Kidney epithelial cell (primary cell): ENCODE data around the gene STK11IP. TPM values are rescaled to one million over a fixed set of nuclear protein-coding genes. Genes with fewer than 3 reads are reported as not detected.
A peak's percentile ranks its signal among the peaks of the same experiment; 100 is the strongest.

ENCODE experiments used
- DNase-seq: peaks from one replicate; pipeline ENCODE4 v3.0.0-alpha.2; 2010; ENCODE audit warnings: low read depth
- H3K27me3 ChIP-seq: 2 replicates; pipeline ENCODE4 v1.6.0; 2011; ENCODE audit warnings: low read length; ENCODE audit not compliant: control insufficient read depth, insufficient read depth
- H3K36me3 ChIP-seq: 2 replicates; pipeline ENCODE4 v1.5.1; 2011; ENCODE audit warnings: low read length; ENCODE audit not compliant: control insufficient read depth, insufficient read depth
- H3K4me3 ChIP-seq: 2 replicates; pipeline ENCODE4 v1.5.1; 2011; ENCODE audit warnings: low read depth, mild to moderate bottlenecking, control low read depth, low read length
- total RNA-seq: library from RNA; depleted of rRNA; stranded (reverse); fragments of >200 nt; gene quantifications from 2 replicates; pipeline ENCODE4 v1.2.3, GENCODE V29; 2015
- TF ChIP-seq, protein P1 (sequence below): IDR thresholded peaks from 2 replicates; pipeline ENCODE4 v1.5.1; 2011; ENCODE audit warnings: mild to moderate bottlenecking, moderate library complexity, low read length, control low read depth, inconsistent platforms; ENCODE audit not compliant: insufficient read depth, poor library complexity, severe bottlenecking

The STK11IP gene
- total RNA-seq, 1 donor from 2014 or later: 22.2 TPM

DNA sequence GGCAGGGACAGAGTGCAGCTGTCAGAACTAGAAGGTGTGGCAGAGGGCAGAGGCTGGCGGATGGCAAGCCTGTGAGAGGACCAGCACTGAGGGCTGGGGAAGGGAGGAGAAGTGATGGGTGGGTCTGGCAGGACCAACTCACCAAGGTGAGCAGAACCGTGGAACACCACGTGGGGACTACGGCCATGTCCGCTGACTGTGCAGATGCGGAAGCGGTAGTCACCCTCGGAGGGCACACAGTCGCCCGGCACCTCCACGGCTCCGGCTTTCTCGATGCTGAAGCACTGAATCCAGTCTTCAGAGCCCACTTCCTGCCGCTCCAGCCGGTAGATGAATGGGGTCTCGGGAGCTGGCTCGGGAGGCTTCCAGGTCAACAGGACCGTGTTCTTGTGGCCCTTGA lies 30.5 kb upstream of the STK11IP start:
- no peak for DNase-seq
- TF ChIP-seq, protein P1, sequence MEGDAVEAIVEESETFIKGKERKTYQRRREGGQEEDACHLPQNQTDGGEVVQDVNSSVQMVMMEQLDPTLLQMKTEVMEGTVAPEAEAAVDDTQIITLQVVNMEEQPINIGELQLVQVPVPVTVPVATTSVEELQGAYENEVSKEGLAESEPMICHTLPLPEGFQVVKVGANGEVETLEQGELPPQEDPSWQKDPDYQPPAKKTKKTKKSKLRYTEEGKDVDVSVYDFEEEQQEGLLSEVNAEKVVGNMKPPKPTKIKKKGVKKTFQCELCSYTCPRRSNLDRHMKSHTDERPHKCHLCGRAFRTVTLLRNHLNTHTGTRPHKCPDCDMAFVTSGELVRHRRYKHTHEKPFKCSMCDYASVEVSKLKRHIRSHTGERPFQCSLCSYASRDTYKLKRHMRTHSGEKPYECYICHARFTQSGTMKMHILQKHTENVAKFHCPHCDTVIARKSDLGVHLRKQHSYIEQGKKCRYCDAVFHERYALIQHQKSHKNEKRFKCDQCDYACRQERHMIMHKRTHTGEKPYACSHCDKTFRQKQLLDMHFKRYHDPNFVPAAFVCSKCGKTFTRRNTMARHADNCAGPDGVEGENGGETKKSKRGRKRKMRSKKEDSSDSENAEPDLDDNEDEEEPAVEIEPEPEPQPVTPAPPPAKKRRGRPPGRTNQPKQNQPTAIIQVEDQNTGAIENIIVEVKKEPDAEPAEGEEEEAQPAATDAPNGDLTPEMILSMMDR: no peak
- H3K27me3 ChIP-seq: peaks cover 7% of the 10 kb centered on the region
- H3K36me3 ChIP-seq: peaks cover 1% of the 10 kb centered on the region
- H3K4me3 ChIP-seq: no peak overlapping the region

- DNase-seq: no peak
- TF ChIP-seq, protein P1: no peak
- Histone ChIP-seq H3K36me3 (peaks cover 1% of the 10 kb centered on the region), H3K27me3 (peaks cover 2% of the 10 kb centered on the region), H3K4me3 (no peak overlapping the region)
These were observed 29.8 kb upstream of the STK11IP start for GRCh38 chr2:219567791-219568361.

DNA sequence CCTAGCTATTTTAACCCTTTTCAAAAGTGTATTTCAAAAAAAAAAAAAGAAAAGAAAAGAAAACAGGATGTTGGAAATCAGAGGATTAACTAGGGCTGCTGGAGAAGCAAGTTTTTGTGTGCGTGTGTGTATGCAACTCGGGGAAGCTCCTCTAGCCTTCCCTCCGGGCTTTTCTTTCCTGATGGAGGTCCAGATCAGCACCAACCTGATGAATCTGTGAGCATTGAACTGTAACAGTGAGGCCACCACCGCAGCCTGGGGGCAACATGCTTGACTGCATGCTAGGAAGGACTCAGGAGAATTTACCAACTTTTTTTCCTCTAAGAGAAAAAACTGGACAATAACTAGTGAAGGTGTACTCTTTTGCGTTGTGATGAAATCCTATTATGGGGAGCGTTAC lies 28.6 kb upstream of the STK11IP start:
- DNase-seq: no peak
- H3K36me3 ChIP-seq: peaks cover 1% of the 10 kb centered on the region
- TF ChIP-seq, protein P1: no peak
- no peak overlapping the region for H3K4me3 ChIP-seq
- H3K27me3 ChIP-seq: no peaks in the 10 kb centered on the region

DNA sequence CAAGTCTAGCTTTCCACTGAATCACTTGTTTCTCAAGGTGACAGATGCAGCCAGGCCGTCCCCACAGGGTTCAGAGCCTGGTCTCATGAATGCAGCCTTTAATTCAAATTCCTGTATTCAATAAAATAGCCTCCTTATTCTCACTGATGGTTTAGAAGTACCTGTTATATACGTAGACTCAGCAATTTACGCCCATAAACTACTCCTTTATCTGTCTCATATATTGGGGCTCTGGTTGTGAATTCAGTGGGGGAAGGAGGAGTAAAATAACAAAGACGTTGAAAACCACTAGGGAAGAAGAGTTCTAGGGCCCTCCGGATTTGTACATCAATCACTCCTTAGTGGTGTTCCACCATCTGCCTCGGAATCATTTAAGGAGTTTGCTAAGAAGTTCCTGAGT lies 28.0 kb upstream of the STK11IP start:
- Histone ChIP-seq H3K36me3 (peaks cover 1% of the 10 kb centered on the region), H3K4me3 (peak overlapping the region; percentile 73), H3K27me3 (no peaks in the 10 kb centered on the region)
- no peak for DNase-seq
- TF ChIP-seq, protein P1: no peak

DNA sequence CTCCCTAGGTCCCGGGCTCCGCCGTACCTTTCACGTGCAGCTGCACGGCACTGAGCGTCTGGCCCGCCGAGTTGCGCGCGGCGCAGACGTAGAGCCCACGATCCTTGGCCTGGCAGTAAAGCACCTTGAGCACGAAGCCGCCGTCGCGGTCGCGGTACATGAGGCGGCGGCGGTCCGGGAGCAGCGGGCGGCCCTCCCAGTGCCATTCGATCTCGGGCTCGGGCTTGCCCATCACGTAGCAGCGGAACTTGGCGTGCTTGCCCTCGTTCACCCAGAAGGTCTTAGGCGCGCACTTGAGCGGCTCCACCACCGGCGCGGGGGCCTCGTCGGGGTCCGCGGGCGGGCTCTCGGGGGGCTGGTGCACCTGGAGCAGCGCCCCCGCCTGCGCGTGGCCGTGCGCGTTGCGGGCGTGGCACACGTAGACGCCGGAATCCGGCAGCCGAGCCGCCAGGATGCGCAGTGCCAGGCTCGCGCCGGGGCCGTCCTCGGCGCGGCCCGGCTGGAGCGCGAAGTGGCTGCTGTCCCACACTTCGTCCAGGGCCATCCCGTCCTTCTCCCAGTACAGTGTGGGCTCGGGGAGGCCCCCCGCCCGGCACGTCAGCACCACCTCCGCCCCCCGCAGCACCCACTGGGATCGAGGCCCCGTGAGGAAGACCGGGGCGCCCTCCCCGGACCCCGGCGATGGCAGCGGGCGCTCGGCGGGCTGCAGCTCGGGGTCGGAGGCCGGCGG lies 27.3 kb upstream of the STK11IP start:
- TF ChIP-seq, protein P1: no peak
- peak overlapping the region; percentile 73 for H3K4me3 ChIP-seq
- DNase-seq: no peak
- peaks cover 1% of the 10 kb centered on the region for H3K36me3 ChIP-seq
- no peaks in the 10 kb centered on the region for H3K27me3 ChIP-seq
